K562 (cell line): ENCODE data around the gene HSPB1. TPM values are rescaled to one million over a fixed set of nuclear protein-coding genes. Genes with fewer than 3 reads are reported as not detected.

Experiments
- CHD4 ChIP-seq: fragments of 200-600 bp; sonication (generic); IDR thresholded peaks from 3 replicates; pipeline ENCODE4 v1.6.1; 2012; ENCODE audit warnings: low read depth, mild to moderate bottlenecking, mixed read lengths, low read length, inconsistent platforms; ENCODE audit not compliant: insufficient read depth, insufficient replicate concordance, poor library complexity, severe bottlenecking
- CREBBP ChIP-seq: IDR thresholded peaks from one replicate; pipeline ENCODE4 v1.6.1; 2012; ENCODE audit warnings: low read depth, mild to moderate bottlenecking, control low read depth, inconsistent platforms, low read length
- CTBP1 ChIP-seq: fragments of 450-650 bp; IDR thresholded peaks from 2 replicates; pipeline ENCODE4 v1.6.1; 2016; ENCODE audit warnings: borderline replicate concordance
- MTF1 ChIP-seq: fragments of 250-450 bp; sonication (Bioruptor Pico); IDR thresholded peaks from 2 replicates; pipeline ENCODE4 v1.9.0; 2021; ENCODE audit warnings: moderate library complexity, mild to moderate bottlenecking, inconsistent platforms, borderline replicate concordance
- NCOA2 ChIP-seq, 2 experiments: fragments of 450-650 bp; IDR thresholded peaks; 2 replicates each; pipeline ENCODE4 v1.6.1; 2018; ENCODE audit warnings: mild to moderate bottlenecking in 2 of 2, moderate library complexity in 1 of 2; ENCODE audit not compliant: partially characterized antibody in 2 of 2
- PHF8 ChIP-seq: fragments of 200-600 bp; sonication (generic); IDR thresholded peaks from 2 replicates; pipeline ENCODE4 v1.6.1; 2012; ENCODE audit warnings: mixed run types, mild to moderate bottlenecking, inconsistent platforms, low read length, moderate library complexity, borderline replicate concordance
- SIN3A ChIP-seq, 2 experiments: fragments of 150-350 bp in 1 of 2; IDR thresholded peaks; 2 replicates each; pipeline ENCODE4 v1.6.1; 2011 to 2016; ENCODE audit warnings: borderline replicate concordance in 2 of 2, low read depth in 2 of 2, low read length in 2 of 2, mild to moderate bottlenecking in 2 of 2, moderate library complexity in 2 of 2; ENCODE audit not compliant: control insufficient read depth in 1 of 2
- STAG1 ChIP-seq: sonication (generic); formaldehyde crosslinking; IDR thresholded peaks from 2 replicates; pipeline ENCODE4 v1.5.0; 2020; ENCODE audit warnings: missing genetic modification reagents, borderline replicate concordance
- polyA plus RNA-seq, 8 experiments: library from polyadenylated mRNA; depleted of rRNA in 4 of 8; stranded (reverse) in 5 of 8; unstranded in 3 of 8; fragments of >200 nt; fragmentation: Nextera tagmentation in 2 of 8; fragmentation: Illumina TruSeq in 1 of 8; extraction: Ambion mirVana in 2 of 8; extraction: Trizol in 1 of 8; gene quantifications; 2 replicates each; pipeline versions ENCODE4 v1.2.1 to v1.2.3, GENCODE V29; 2011 to 2014; ENCODE audit warnings: inconsistent platforms in 1 of 8, missing spikeins in 1 of 8
- total RNA-seq, 7 experiments: library from RNA; depleted of rRNA in 6 of 7; stranded (reverse); fragments of >200 nt in 6 of 7; fragmentation: Illumina TruSeq in 2 of 7; extraction: Trizol in 2 of 7; gene quantifications; 2 replicates each; pipeline versions ENCODE4 v1.2.1 to v1.2.3, GENCODE V29; 2011 to 2021; ENCODE audit warnings: low replicate concordance in 1 of 7
- TF ChIP-seq, protein P1 (sequence below), 2 experiments: fragments of 450-650 bp in 1 of 2; IDR thresholded peaks; 2 replicates each; pipeline ENCODE4 v1.6.1; 2011 to 2017; ENCODE audit warnings: low read depth in 2 of 2, antibody characterized with exemption in 1 of 2, borderline replicate concordance in 1 of 2, low read length in 1 of 2, mild to moderate bottlenecking in 1 of 2, mixed read lengths in 1 of 2; ENCODE audit not compliant: control insufficient read depth in 1 of 2
- TF ChIP-seq, protein P2 (sequence below): fragments of 150-350 bp; IDR thresholded peaks from 2 replicates; pipeline ENCODE4 v1.6.1; 2014; ENCODE audit warnings: low read depth, mild to moderate bottlenecking, low read length, borderline replicate concordance
- TF ChIP-seq, protein P3 (sequence below): fragments of 250-450 bp; sonication (Bioruptor Pico); IDR thresholded peaks from 2 replicates; pipeline ENCODE4 v1.4.0; 2020; ENCODE audit warnings: borderline replicate concordance
- TF ChIP-seq, protein P4 (sequence below): fragments of 450-650 bp; conservative IDR thresholded peaks from 2 replicates; pipeline ENCODE4 v1.6.1; 2016; ENCODE audit warnings: missing genetic modification characterization, low read depth, mild to moderate bottlenecking, control low read depth, missing compliant biosample characterization

The HSPB1 gene
- total and polyA plus RNA-seq, 9 of the 15 experiments (the other 6 are each of a cell fraction or from before 2014, with no cell fraction given), result 27.1 to 522 (median 138) TPM

DNA sequence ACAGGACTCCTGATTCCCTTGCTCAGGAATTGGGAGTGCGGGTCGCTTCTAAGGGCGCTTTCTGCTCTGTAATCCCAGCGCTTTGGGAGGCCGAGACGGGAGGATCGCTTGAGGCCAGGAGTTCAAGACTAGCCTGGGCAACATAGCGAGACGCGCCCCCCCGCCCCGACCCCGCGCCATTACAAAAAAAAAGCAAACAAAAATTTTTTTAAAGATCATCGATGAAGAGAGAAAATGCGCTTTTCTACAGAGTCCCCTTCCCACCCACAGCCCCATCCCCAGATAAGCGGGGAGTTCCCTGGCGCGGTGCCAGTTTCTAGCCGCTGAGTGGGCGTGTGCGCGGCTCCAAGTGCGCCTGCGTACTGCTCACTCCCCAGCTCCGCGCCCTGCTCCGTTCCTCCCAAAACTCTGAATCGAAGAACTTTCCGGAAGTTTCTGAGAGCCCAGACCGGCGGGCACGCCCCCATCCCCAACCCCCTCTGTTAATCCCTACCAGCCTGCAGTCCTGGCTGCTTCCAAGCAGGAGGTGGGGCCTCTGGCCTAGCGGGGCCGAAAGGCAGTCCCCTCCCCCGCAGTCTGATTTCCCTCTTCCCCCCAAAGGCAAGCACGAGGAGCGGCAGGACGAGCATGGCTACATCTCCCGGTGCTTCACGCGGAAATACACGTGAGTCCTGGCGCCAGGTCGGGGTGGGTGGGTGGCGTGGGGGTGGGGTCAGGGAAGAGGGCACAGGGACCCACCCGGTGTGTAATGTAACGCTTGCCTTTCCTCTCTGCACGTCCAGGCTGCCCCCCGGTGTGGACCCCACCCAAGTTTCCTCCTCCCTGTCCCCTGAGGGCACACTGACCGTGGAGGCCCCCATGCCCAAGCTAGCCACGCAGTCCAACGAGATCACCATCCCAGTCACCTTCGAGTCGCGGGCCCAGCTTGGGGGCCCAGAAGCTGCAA, 1.0 kb downstream of the HSPB1 start (continued):
- TF ChIP-seq PHF8 (peak; percentile 29; the same call in 1 of the 2 replicates), STAG1 (CRISPR knock-in tag) (no peak), CHD4 (peak; percentile 66), CREBBP (no peak), NCOA2 (IDR thresholded peaks at IDR 0.05; ENCODE audit: partially characterized antibody in 2 of 2) (no peak), SIN3A (IDR thresholded peaks at IDR 0.05; ENCODE audit: borderline replicate concordance in 2 of 2, control insufficient read depth in 1 of 2, low read depth in 2 of 2, low read length in 2 of 2) (peak; percentile 53 to 86; a peak in 3 of 4 replicates), CTBP1 (peak; percentile 39; the same call in 1 of the 2 replicates), MTF1 (no peak)
- TF ChIP-seq, protein P1, sequence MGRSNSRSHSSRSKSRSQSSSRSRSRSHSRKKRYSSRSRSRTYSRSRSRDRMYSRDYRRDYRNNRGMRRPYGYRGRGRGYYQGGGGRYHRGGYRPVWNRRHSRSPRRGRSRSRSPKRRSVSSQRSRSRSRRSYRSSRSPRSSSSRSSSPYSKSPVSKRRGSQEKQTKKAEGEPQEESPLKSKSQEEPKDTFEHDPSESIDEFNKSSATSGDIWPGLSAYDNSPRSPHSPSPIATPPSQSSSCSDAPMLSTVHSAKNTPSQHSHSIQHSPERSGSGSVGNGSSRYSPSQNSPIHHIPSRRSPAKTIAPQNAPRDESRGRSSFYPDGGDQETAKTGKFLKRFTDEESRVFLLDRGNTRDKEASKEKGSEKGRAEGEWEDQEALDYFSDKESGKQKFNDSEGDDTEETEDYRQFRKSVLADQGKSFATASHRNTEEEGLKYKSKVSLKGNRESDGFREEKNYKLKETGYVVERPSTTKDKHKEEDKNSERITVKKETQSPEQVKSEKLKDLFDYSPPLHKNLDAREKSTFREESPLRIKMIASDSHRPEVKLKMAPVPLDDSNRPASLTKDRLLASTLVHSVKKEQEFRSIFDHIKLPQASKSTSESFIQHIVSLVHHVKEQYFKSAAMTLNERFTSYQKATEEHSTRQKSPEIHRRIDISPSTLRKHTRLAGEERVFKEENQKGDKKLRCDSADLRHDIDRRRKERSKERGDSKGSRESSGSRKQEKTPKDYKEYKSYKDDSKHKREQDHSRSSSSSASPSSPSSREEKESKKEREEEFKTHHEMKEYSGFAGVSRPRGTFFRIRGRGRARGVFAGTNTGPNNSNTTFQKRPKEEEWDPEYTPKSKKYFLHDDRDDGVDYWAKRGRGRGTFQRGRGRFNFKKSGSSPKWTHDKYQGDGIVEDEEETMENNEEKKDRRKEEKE (IDR thresholded peaks at IDR 0.05; ENCODE audit: borderline replicate concordance in 1 of 2, control insufficient read depth in 1 of 2, low read depth in 2 of 2, low read length in 1 of 2), result no peak
- TF ChIP-seq, protein P2, sequence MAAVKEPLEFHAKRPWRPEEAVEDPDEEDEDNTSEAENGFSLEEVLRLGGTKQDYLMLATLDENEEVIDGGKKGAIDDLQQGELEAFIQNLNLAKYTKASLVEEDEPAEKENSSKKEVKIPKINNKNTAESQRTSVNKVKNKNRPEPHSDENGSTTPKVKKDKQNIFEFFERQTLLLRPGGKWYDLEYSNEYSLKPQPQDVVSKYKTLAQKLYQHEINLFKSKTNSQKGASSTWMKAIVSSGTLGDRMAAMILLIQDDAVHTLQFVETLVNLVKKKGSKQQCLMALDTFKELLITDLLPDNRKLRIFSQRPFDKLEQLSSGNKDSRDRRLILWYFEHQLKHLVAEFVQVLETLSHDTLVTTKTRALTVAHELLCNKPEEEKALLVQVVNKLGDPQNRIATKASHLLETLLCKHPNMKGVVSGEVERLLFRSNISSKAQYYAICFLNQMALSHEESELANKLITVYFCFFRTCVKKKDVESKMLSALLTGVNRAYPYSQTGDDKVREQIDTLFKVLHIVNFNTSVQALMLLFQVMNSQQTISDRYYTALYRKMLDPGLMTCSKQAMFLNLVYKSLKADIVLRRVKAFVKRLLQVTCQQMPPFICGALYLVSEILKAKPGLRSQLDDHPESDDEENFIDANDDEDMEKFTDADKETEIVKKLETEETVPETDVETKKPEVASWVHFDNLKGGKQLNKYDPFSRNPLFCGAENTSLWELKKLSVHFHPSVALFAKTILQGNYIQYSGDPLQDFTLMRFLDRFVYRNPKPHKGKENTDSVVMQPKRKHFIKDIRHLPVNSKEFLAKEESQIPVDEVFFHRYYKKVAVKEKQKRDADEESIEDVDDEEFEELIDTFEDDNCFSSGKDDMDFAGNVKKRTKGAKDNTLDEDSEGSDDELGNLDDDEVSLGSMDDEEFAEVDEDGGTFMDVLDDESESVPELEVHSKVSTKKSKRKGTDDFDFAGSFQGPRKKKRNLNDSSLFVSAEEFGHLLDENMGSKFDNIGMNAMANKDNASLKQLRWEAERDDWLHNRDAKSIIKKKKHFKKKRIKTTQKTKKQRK, result no peak
- TF ChIP-seq, protein P3, sequence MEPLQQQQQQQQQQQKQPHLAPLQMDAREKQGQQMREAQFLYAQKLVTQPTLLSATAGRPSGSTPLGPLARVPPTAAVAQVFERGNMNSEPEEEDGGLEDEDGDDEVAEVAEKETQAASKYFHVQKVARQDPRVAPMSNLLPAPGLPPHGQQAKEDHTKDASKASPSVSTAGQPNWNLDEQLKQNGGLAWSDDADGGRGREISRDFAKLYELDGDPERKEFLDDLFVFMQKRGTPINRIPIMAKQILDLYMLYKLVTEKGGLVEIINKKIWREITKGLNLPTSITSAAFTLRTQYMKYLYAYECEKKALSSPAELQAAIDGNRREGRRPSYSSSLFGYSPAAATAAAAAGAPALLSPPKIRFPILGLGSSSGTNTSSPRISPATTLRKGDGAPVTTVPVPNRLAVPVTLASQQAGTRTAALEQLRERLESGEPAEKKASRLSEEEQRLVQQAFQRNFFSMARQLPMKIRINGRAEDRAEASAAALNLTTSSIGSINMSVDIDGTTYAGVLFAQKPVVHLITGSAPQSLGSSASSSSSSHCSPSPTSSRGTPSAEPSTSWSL (CRISPR knock-in tag), result no peak
- TF ChIP-seq, protein P4, sequence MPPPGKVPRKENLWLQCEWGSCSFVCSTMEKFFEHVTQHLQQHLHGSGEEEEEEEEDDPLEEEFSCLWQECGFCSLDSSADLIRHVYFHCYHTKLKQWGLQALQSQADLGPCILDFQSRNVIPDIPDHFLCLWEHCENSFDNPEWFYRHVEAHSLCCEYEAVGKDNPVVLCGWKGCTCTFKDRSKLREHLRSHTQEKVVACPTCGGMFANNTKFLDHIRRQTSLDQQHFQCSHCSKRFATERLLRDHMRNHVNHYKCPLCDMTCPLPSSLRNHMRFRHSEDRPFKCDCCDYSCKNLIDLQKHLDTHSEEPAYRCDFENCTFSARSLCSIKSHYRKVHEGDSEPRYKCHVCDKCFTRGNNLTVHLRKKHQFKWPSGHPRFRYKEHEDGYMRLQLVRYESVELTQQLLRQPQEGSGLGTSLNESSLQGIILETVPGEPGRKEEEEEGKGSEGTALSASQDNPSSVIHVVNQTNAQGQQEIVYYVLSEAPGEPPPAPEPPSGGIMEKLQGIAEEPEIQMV (tag), result no peak
